Neural progenitor cell (in vitro differentiated cells): ENCODE measurements around the gene MUC21. TPM values are rescaled to one million over a fixed set of nuclear protein-coding genes. Genes with fewer than 3 reads are reported as not detected.
"Not testable (repeated sequence)": the region's sequence is repeated elsewhere in the genome, so short reads cannot be mapped to it uniquely, and the experiment has no call there.

Experiments
- DNase-seq: peaks from one replicate; pipeline ENCODE4 v3.0.0-alpha.2; 2016; ENCODE audit warnings: low spot score
- H2AFZ ChIP-seq: fragments of 200-600 bp; sonication (generic); replicated peaks from 2 replicates; pipeline ENCODE4 v1.6.1; 2016; ENCODE audit warnings: antibody characterized with exemption
- H3F3A ChIP-seq: fragments of 200-600 bp; sonication (generic); 2 replicates; pipeline ENCODE4 v1.6.1; 2016; ENCODE audit warnings: antibody characterized with exemption, low read depth
- H3K27ac ChIP-seq: fragments of 200-600 bp; sonication (generic); 2 replicates; pipeline ENCODE4 v1.5.1; 2016; ENCODE audit warnings: mild to moderate bottlenecking
- H3K27me3 ChIP-seq: fragments of 200-600 bp; sonication (generic); 2 replicates; pipeline ENCODE4 v1.6.1; 2016; ENCODE audit warnings: mild to moderate bottlenecking, moderate library complexity
- H3K36me3 ChIP-seq: fragments of 200-600 bp; sonication (generic); 2 replicates; pipeline ENCODE4 v1.5.1; 2016
- H3K4me1 ChIP-seq: fragments of 200-600 bp; sonication (generic); 2 replicates; pipeline ENCODE4 v1.6.1; 2016; ENCODE audit warnings: mixed run types
- H3K4me2 ChIP-seq: fragments of 200-600 bp; sonication (generic); 2 replicates; pipeline ENCODE4 v1.6.1; 2016
- H3K4me3 ChIP-seq: fragments of 200-600 bp; sonication (generic); 2 replicates; pipeline ENCODE4 v1.5.1; 2016
- H3K79me2 ChIP-seq: fragments of 200-600 bp; sonication (generic); 2 replicates; pipeline ENCODE4 v1.6.1; 2016; ENCODE audit warnings: low read depth
- H3K9ac ChIP-seq: fragments of 200-600 bp; sonication (generic); 2 replicates; pipeline ENCODE4 v1.6.1; 2016
- H3K9me3 ChIP-seq: fragments of 200-600 bp; sonication (generic); 2 replicates; pipeline ENCODE4 v1.5.1; 2016; ENCODE audit warnings: low read depth
- H4K20me1 ChIP-seq: fragments of 200-600 bp; sonication (generic); 2 replicates; pipeline ENCODE4 v1.6.1; 2016; ENCODE audit warnings: low read depth
- H3K27ac Mint-ChIP-seq: 3 replicates; pipeline ENCODE4 v1.8.0; 2021; ENCODE audit warnings: mixed read lengths
- H3K27me3 Mint-ChIP-seq: 2 replicates; pipeline ENCODE4 v1.8.0; 2022; ENCODE audit warnings: low read depth, mild to moderate bottlenecking, inconsistent platforms, moderate library complexity, mixed read lengths; ENCODE audit not compliant: insufficient read depth
- H3K36me3 Mint-ChIP-seq: 3 replicates; pipeline ENCODE4 v1.8.0; 2021; ENCODE audit warnings: mixed read lengths
- H3K4me1 Mint-ChIP-seq: 3 replicates; pipeline ENCODE4 v1.8.0; 2021; ENCODE audit warnings: mixed read lengths
- H3K4me3 Mint-ChIP-seq: 3 replicates; pipeline ENCODE4 v1.8.0; 2021; ENCODE audit warnings: mild to moderate bottlenecking, moderate library complexity, mixed read lengths
- H3K9me3 Mint-ChIP-seq: 3 replicates; pipeline ENCODE4 v1.8.0; 2020; ENCODE audit warnings: mixed read lengths
- CTCF ChIP-seq: fragments of 200-600 bp; sonication (generic); IDR thresholded peaks from 2 replicates; pipeline ENCODE4 v1.5.1; 2017; ENCODE audit warnings: antibody characterized with exemption, mild to moderate bottlenecking
- EZH2 ChIP-seq: fragments of 200-600 bp; sonication (generic); IDR thresholded peaks from 2 replicates; pipeline ENCODE4 v1.6.1; 2017; ENCODE audit warnings: antibody characterized with exemption, mild to moderate bottlenecking, moderate library complexity
- EZH2phosphoT487 ChIP-seq: fragments of 200-600 bp; sonication (generic); IDR thresholded peaks from 2 replicates; pipeline ENCODE4 v1.6.1; 2017; ENCODE audit warnings: antibody characterized with exemption
- total RNA-seq: library from RNA; depleted of rRNA; stranded (reverse); fragments of >200 nt; gene quantifications from 2 replicates; pipeline ENCODE4 v1.2.3, GENCODE V29; 2015; ENCODE audit warnings: low replicate concordance

MUC21 gene
- total RNA-seq, 1 donor from 2014 or later: not detected

- no peak for TF ChIP-seq CTCF
- TF ChIP-seq EZH2: no peak
- Histone ChIP-seq H3K27me3 (no peaks in the 10 kb centered on the region), H3K79me2 (no peaks in the 10 kb centered on the region), H3K4me2 (no peak within 1 kb of the TSS), H3K9ac (no peak within 1 kb of the TSS), H3K4me3 (no peak within 1 kb of the TSS), H3K27ac (no peak within 1 kb of the TSS), H2AFZ (no peak within 1 kb of the TSS), H3K4me1 (no peaks in the 10 kb centered on the region), H3F3A (no peaks in the 10 kb centered on the region), H3K9me3 (no peaks in the 10 kb centered on the region), H3K36me3 (no peaks in the 10 kb centered on the region), H4K20me1 (no peaks in the 10 kb centered on the region)
- peak within 1 kb of the TSS; percentile 36 for H3K27ac Mint-ChIP-seq
- H3K9me3 Mint-ChIP-seq: peaks cover 7% of the 10 kb centered on the region
- peaks cover 5% of the 10 kb centered on the region for H3K27me3 Mint-ChIP-seq
- H3K4me3 Mint-ChIP-seq: no peak within 1 kb of the TSS
- no peaks in the 10 kb centered on the region for H3K4me1 Mint-ChIP-seq
- no peaks in the 10 kb centered on the region for H3K36me3 Mint-ChIP-seq
- DNase-seq: no peak
Observed at GRCh38 chr6:31010393-31011060, 27.0 kb downstream of the MUC21 start, which contains the start of gene MUC22. TSS of gene MUC22 (plus strand) at chr6:31010474. CDS start at chr6:31010707, 233 bp downstream.

DNA sequence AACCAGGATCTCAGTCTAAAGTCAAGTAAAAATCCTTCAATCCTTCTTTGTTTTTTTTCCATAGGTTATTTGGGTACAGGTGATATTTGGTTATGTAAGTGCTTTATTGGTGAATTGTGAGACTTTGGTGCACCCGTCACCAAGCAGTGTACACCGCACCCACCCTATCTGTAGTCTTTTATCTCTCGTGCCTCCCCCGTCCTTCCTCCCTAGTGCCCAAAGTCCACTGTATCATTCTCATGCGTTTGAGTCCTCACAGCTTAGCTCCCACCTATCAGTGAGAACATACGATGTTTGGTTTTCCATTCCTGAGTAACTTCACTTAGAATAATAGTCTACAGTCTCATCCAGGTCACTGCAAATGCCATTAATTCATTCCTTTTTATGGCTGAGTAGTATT lies 27.6 kb downstream of the MUC21 start:
- no peak overlapping the region for H3K27ac Mint-ChIP-seq
- H3K27ac ChIP-seq: no peak overlapping the region
- no peak overlapping the region for H3K4me3 ChIP-seq
- no peak overlapping the region for H3K4me3 Mint-ChIP-seq
- peaks cover 12% of the 10 kb centered on the region for H3K9me3 Mint-ChIP-seq
- H3K79me2 ChIP-seq: no peaks in the 10 kb centered on the region
- H3K27me3 ChIP-seq: no peaks in the 10 kb centered on the region
- TF ChIP-seq CTCF: no peak
- TF ChIP-seq EZH2: no peak
- TF ChIP-seq EZH2phosphoT487: no peak
- no peak overlapping the region for H2AFZ ChIP-seq
- H3K9me3 ChIP-seq: no peaks in the 10 kb centered on the region
- DNase-seq: no peak
- H3K36me3 Mint-ChIP-seq: no peaks in the 10 kb centered on the region
- H3K36me3 ChIP-seq: no peaks in the 10 kb centered on the region
- peaks cover 5% of the 10 kb centered on the region for H3K27me3 Mint-ChIP-seq
- no peak overlapping the region for H3K9ac ChIP-seq
- H4K20me1 ChIP-seq: no peaks in the 10 kb centered on the region
- H3F3A ChIP-seq: no peaks in the 10 kb centered on the region
- no peaks in the 10 kb centered on the region for H3K4me1 ChIP-seq
- no peaks in the 10 kb centered on the region for H3K4me1 Mint-ChIP-seq
- H3K4me2 ChIP-seq: no peak overlapping the region

DNA sequence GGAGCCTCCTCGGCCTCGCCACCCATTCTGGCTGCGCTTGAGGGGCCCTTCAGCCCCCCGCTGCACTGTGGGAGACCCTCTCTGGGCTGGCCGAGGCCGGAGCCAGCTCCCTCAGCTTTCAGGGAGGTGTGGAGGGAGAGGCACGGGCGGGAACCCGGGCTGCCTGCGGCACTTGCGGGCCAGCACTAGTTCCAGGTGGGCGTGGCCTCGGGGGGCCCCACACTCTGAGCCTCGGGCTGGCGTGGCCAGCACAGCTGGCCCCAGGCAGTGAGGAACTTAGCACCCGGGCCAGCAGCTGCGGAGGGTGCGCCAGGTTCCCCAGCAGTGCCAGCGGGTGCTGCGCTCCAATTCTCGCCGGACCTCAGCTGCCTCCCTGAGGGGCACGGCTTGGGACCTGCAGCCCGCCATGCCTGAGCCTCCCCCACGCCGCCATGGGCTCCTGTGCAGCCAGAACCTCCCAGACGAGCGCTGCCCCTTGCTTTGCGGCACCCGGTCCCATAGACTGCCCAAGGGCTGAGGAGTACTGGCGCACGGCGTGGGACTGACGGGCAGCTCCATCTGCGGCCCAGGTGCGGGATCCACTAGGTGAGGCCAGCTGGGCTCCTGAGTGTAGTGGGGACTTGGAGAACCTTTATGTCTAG lies 33.3 kb downstream of the MUC21 start:
- Mint-ChIP-seq H3K36me3 (no peaks in the 10 kb centered on the region), H3K4me3 (no peak overlapping the region), H3K9me3 (peaks cover 18% of the 10 kb centered on the region), H3K27me3 (peaks cover 6% of the 10 kb centered on the region), H3K4me1 (peaks cover 3% of the 10 kb centered on the region), H3K27ac (no peak overlapping the region)
- Histone ChIP-seq H3K9me3 (no peaks in the 10 kb centered on the region), H3F3A (no peaks in the 10 kb centered on the region), H2AFZ (no peak overlapping the region), H4K20me1 (no peaks in the 10 kb centered on the region), H3K27ac (no peak overlapping the region), H3K9ac (no peak overlapping the region), H3K4me3 (no peak overlapping the region), H3K4me2 (no peak overlapping the region), H3K79me2 (no peaks in the 10 kb centered on the region), H3K27me3 (no peaks in the 10 kb centered on the region), H3K4me1 (no peaks in the 10 kb centered on the region), H3K36me3 (no peaks in the 10 kb centered on the region)
- DNase-seq: no peak
- TF ChIP-seq EZH2phosphoT487: no peak

GRCh38 chr6:31017436-31017835 lies 33.9 kb downstream of the MUC21 start:
- H3K4me2 ChIP-seq, H3K27ac ChIP-seq, H3K4me1 Mint-ChIP-seq, DNase-seq, H3K4me3 Mint-ChIP-seq, H3K36me3 Mint-ChIP-seq, H3K9ac ChIP-seq, H4K20me1 ChIP-seq, H3K9me3 ChIP-seq, H3K79me2 ChIP-seq, H2AFZ ChIP-seq, H3K27me3 ChIP-seq, H3K4me1 ChIP-seq, H3K36me3 ChIP-seq, H3K27ac Mint-ChIP-seq, H3F3A ChIP-seq, H3K4me3 ChIP-seq, H3K27me3 Mint-ChIP-seq: not testable (repeated sequence)
- H3K9me3 Mint-ChIP-seq: peaks cover 19% of the 10 kb centered on the region
